ENCODE measurements around the gene ZNF736. TPM values are rescaled to one million over a fixed set of nuclear protein-coding genes. Genes with fewer than 3 reads are reported as not detected.
"Not testable (repeated sequence)": the region's sequence is repeated elsewhere in the genome, so short reads cannot be mapped to it uniquely, and the experiment has no call there.

ZNF736 gene
- total RNA-seq (2014; rRNA removed; shearing (Covaris generic)) = 2.1 and 3.5 TPM in 2 replicates
- polyA plus RNA-seq (2015; cell fraction: cytosol; rRNA removed) = 0.09 and 0.12 TPM in 2 replicates
- polyA plus RNA-seq (2015; cell fraction: nucleus; rRNA removed) = 1.3 and 2.8 TPM in 2 replicates

DNA sequence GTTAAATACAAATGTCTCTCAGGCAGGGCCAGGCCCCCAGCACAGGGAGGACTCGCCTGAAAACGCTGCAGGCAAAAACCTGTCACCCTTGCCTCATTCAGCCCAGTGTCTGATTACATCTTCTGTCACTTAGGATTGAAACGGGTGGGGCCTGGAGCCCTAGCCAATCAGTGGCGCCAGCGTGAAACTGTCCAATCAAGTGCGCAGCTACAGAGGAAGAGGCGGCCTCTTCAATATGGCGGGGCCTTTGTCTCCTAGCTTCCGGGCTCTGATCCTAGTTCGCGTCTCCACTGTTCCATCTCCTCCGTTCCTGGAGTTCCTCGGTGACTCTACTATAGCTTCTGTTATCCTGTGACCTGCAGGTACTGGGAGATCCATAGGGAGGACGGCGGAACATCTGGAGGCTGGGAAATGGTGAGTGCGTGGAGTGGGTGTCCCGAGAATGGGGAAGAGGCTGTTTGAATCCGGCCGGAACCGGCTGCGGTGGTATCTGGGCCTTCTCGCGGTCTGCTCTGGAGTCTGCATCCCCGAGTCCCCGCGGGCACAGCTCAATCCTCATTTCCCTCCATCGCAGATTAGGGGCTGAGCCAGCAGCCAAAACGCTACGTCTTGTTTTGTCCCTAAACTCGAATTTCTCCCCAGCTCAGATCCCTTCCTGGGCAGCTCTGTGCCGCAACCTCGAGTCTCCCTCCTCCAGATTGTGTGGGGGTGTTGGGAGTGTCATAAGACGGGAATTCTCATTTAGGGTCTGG is at the start of gene ZNF736:
TSS of gene ZNF736 (plus strand) at position 222 of the 752 bp plus-strand sequence. CDS start at position 412, 190 bp downstream.
- DNase-seq (ENCODE audit: low read depth) = peak; percentile 81

DNA sequence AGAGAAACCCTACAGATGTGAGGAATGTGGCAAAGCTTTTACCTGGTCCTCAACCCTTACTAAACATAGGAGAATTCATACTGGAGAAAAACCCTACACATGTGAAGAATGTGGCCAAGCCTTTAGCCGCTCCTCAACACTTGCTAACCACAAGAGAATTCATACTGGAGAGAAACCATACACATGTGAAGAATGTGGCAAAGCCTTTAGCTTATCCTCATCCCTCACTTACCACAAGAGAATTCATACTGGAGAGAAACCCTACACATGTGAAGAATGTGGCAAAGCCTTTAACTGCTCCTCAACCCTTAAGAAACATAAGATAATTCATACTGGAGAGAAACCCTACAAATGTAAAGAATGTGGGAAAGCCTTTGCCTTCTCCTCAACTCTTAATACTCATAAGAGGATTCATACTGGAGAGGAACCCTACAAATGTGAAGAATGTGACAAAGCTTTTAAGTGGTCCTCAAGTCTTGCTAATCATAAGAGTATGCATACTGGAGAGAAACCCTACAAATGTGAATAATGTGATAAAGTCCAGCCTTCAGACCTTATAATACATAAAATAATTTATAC is 47.3 kb upstream of the ZNF736 start:
- DNase-seq (ENCODE audit: low read depth) = no peak

DNA sequence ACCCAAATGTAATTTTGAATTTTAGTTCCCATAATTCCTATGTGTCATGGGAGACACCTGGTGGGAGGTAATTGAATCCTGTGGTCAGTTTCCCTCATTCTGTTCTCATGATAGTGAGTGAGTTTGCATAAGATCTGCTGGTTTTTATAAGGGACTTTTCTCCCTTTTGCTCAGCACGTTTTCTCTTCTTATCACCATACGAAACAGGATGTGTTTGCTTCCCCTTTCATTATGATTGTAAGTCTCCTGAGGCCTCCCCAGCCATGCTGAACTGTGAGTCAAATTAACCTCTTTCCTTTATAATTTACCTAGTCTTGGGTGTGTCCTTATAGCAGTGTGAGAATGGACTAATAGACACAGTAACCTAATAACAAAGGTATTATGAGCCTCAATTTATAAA is 36.1 kb upstream of the ZNF736 start:
- no peak for DNase-seq (ENCODE audit: low read depth)

DNA sequence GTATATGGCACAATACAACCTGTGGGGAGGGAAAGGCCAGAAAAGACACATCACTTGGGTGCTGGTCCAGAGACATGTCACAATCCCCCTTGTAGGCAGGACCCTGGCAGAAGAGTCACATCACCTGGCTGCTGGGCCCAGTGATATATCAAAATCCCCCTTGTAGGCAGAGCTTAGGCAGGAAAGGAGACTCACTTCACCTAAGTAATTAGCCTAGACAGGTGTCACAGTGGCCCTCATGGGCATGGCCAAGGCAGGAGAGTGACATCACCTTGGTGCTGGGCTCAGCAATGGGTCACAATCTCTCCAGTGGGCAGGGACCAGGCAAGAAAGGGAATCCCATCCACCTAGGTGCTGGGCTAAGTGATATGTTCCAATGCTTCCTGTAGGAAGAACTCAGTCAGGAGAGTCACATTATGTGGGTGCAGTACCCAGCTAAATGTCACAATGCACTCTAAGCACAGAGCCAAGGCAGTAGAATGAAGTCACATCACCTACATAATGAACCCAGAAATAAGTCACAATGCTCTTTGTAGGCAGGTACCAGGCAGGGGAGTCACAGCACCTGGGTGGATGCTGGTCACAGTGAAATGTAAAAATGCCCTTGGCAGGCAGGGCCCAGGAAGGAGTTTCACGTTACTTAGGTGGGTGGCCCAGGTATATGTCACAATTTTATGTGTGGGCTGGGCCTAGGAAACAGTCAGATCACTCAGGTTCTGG is 18.9 kb upstream of the ZNF736 start:
- no peak for DNase-seq (ENCODE audit: low read depth)

DNA sequence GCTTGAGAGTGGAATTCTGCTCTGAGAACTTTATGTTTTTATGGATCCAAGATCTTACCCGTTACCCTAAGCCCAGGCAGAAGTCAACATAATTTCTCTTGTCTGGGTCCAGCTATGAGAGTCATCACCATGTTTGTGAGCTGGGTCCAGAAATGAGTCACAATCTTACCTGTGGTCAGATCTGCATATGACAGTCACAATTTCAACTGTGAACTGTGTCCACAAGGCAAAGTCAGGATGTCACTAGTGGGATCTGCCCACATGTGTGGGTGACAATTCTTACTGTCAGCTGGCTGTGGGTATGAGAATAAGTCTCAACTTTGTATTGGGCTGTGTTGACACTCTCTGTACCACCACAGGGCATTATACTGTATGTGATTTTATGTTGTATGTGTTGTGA is 16.3 kb upstream of the ZNF736 start:
- not testable (repeated sequence) for DNase-seq (ENCODE audit: low read depth)

DNA sequence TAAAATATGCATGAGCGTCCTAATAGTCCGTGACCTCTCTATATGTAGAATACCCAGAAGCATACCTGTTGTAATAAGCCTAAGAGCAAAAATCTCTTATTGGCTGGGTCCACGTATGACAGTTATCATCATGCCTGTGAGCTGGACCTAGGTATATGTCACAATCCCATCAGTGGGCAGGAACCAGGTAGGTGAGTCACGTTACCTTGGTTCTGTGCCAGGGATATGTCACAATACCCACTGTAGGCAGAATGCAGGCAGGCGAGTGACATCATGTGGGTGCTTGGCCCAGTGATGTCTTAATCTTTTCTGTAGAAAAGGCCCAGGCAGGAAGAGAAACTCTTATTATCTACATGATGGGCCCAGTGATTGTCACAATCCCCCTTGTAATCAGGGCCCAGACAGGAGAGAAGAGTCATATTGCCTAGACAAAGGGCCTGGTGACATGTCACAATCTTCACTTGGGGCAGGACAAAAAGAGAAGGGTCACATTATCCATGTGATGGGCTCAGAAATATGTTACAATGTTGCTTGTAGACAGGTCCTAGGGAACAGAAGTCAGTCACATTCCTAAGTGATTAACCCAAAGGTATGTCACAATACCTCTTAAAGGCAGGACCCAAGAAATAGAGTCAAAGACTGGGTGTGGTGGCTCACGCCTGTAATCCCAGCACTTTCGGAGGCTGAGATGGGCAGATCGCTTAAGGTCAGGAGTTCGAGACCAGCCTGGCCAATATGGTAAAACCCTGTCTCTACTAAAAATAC is 12.9 kb upstream of the ZNF736 start:
- peak; percentile 8 for DNase-seq (ENCODE audit: low read depth)

DNA sequence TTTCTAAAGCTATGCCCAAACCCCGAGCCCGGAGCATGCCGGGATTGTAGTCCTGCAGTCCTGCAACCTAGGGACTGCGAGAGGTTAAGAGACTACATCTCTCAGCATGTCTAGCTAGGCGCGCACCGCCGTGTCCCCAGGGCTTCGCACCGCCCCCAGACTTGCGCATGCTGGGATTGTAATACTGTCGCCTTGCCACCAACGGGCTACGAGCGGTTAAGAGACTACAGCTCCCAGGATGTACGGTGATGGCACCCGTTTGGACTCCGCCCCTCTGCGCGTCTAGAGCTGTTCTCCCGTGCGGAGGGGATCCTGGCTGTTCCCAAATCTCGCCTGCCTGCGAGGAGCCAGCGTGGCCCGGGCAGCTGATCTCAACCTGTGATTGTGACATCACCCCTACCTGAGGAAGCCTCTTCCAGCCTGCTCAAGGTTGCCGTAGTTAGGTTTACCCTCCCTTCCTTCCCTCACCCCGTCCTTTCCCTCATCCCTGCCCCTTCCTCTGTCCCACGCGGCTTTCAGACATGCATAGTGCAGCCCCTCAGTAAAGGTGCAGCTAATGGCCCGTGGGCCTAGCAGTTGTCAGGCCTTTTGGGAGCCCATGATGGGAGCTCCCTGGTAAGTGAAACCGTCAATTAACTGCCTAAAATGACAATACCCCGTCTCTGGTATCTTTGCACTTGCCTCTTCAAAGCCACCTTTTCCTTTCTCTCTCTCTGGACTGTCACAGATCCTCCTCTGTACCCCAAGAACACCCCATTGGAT is 6.3 kb upstream of the ZNF736 start:
- peak; percentile 58 for DNase-seq (ENCODE audit: low read depth)

DNA sequence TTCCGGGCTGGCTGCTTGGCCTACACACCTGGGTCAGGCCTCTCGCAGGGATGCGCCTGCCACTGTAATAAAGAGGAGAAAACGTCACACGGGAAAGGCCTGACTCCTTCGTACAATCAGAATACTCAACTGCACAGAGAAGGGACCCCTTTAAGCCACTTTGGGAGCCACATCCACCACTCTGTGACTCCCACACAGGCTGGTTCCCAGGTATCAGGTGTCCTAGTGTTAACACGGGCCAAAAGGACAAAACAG is 5.8 kb upstream of the ZNF736 start:
- DNase-seq (ENCODE audit: low read depth) = no peak

DNA sequence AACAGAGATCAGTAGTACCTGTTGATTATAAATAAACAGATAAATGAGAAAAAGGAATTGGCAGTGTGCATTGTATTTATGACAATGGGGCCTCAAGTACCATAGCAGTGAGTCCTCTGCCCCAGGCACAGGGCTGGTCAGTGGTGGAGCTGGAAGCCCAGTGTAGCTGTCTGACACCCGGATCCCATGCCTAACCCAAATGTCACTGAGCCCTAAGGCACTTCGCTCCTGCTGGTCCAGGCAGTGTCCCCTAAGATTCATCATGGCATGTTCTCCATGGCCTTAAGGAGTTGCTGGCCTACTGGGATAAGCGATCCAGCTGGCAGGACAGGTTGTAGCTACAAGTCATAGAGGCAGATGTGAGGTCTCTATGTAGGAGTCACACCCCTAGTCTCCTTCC is 3.3 kb upstream of the ZNF736 start:
- no peak for DNase-seq (ENCODE audit: low read depth)

DNA sequence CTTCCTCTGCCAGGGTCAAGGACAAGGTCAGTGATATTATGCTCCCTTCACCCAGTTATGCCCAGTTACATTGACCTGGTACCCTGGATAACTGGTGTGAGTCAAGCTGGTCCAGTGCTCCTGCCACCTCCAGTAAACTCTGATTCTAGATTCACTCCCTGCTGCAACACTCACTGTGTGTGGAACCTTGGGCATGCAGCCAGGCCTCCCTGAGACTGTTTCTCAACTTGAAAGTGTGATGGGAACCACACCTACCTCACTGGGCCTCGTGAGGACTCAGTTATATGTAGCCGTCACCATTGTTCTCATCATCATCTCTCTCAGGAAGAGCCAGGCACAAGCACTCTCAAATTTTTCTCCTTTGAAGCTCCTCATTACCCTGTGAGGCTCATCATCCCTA is 935 bp upstream of the ZNF736 start:
- DNase-seq (ENCODE audit: low read depth) = no peak

DNA sequence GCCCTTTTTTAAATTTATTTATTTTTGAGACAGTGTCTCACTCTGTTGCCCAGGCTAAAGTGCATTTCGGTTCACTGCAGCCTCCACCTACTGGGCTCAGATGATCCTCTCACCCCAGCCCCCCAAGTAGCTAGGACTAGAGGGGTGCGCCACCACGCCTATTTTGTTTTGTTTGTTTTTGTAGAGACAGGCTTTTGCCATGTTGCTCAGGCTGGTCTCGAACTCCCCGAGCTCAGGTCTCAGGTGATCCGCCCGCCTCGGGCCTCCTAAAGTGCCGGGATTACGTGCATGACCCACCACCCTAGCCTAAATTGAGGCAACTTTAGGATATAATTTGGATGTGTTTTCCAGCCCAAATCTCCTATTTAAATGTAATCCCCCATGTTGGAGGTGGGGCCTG is 805 bp downstream of the ZNF736 start:
- DNase-seq (ENCODE audit: low read depth) = no peak

DNA sequence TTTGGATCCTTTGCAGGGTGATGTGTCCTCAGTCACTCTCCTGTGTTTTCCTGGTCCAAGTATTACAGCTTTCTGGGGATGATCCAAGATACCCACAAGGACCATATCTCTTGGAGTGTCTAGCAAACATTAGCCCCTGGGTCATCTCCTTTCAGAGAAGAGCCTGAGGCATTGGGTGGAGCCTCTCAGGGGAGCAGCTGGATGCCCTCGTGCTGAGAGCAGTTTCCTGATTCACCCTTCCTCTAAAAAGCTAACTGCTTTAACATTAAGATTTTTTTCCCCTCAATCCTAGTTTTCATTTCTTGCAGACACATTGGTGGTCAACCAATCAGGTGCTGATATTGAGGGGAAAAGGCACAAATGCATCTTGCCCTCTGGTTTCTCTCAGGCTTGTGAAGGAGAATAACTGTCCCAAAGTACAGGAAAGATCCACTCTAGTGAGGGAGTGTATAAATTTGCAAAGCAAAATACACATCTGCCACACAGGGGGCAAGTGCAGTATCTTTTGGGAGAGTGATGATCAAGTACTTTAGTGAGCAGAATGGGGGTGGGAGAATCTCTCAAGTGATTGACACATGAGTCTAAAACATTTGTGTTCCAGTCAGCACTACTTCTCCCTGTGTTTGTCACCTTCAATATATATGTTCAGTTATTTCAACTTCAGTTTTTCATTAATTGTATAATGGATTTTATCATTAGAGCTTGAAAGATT is 2.4 kb downstream of the ZNF736 start:
- not testable (repeated sequence) for DNase-seq (ENCODE audit: low read depth)

DNA sequence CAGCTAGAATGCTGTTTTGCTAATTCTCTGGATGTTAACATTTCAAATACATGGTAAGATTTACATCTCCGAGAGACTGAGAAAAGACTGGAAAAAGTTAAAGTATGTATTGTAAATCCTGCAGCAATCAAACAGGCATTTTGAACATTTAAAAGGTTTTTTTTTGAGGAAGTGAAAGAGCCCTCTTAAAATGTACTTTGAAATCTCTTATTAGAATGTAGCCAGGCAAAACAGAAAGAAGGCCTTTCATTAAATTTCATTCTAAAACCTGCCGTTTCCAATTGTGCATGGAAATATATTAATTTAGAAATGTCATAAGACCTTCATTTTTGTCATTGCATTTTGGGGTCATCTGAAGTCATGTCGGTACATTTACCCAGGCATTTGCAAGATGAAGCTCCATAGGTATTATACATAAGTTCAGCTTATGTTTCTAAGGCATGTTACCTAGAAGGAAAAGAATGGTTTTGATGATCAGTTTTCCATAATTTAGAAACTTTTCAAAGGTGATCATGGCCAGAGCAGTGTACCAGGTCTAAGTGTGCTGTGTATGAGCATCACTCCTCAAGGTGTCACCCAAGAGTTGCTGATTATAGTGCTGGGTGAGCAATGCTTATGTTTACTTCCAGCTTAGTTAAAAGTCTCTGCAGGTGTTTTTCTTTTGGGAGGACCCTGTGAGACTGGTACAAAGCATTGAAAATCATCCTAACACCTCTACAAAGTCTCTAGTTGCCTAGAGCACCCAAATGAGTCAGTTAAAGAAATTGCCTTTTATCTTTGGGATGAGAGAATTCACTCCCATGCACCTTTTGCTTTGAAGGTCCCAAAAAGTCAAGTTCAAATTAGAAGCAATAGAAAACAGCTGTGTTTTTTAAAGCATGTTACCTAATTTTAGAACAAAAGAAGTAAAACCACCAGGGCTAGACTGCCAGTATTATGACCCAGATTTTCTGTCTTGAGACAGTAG is 7.1 kb downstream of the ZNF736 start:
- DNase-seq (ENCODE audit: low read depth) = no peak

DNA sequence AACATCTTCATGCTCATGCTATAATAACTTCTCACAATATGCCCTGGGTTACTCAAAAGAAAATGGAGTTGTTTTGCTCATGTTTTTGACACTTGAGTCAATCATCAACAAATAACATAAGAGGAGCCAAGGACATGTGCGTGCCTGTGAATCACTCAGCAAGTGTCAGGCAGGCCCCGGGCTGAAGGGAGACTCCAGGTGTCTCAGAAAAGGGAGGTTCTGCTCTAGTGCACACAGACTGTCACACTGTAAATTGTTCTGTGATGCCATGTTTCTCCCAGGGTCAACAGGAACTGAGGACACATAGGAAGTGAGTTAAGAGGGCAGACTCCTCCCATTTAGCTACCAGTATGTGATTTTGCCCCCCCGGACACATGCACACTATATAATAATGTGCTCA is 10.4 kb downstream of the ZNF736 start:
- not testable (repeated sequence) for DNase-seq (ENCODE audit: low read depth)

DNA sequence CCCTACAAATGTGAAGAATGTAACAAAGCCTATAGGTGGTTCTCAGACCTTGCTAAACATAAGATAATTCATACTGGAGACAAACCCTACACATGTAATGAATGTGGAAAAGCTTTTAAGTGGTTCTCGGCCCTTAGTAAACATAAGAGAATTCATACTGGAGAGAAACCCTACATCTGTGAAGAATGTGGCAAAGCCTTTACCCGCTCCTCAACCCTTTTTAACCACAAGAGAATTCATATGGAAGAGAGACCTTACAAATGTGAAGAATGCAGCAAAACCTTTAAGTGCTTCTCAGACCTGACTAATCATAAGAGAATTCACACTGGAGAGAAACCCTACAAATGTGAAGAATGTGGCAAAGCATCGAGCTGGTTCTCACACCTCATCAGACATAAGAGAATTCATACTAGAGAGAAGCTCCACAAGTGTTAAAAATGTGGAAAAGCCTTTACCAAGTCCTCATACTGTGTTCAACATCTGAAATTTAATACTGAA is 35.0 kb downstream of the ZNF736 start:
- DNase-seq (ENCODE audit: low read depth) = not testable (repeated sequence)

DNA sequence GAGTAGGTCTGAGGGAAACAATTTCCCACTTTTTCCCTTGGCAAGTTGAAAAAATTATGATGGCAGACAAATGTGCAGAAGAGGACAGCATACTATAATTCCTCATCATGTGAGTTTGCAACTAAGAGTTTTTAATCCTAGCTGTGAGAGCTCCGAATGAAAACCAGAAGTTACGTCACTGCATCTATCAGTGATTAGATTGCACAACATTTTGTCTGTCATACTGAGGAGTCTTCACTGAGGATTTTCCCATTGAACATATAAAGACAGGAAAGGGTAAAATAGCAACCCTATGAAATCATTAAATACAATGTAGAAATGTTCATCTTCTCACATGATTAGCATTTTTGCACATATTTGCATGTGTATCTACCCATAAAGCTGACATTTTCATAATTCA is 45.8 kb downstream of the ZNF736 start:
- DNase-seq (ENCODE audit: low read depth) = no peak

DNA sequence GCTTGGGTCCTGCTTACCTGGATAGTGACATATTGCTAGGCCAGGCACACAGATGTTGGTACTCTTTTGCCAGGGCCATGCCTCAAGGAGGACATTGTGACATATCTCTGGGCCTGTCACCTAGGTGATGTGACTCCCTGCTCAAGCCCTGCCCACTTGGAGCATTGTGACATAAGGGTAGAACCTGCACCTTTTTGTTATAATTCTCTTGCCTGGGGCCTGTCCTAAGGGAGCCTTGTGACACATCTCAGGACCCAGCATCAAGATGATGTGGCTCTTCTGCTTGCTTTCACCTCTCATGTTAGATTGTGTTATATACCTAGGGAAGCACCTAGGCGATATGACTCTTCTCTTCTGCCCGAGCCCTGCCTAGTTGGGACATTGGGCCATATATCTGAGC is 57.4 kb downstream of the ZNF736 start:
- DNase-seq (ENCODE audit: low read depth) = no peak

DNA sequence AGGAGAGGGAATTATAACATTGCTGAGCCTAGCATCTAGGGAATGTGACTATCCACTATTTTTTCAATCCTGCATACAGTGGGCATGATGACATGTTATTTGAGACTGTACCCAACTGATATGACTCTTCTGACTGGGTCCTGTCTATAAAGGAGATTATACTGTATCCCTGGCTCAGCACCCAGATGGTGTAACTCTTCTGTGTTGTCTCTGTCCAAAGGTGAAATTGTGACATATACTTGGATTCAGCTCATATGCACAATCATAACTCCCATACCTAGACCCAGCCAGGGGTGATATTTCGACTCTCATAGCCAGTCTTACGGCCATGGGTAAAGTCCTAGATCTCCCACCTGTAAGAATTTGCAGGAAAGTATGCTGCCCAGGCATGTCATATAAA is 59.3 kb downstream of the ZNF736 start:
- DNase-seq (ENCODE audit: low read depth) = no peak

DNA sequence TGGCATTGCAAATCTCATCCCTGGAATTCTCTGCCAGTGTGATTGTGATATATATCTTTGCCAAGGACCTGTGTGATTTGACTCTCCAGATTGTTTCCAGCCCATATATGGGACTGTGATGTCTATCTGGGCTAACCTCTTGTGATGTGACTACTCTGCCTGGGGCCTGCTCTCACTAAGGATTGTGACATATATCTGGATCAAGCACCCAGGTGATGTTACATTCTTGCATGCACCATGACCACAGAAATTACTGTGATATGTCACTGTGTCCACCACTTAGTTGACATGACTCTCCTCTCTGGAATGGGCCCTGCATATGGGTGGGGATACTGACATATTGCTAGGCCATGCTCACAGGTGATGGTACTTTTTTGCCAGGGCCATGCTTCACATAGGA is 86.6 kb downstream of the ZNF736 start:
- no peak for DNase-seq (ENCODE audit: low read depth)

Data from HT1080 (cell line).